ENCODE data around the gene ADAM23.

ADAM23 gene

GRCh38 chr2:206610451-206610850, 167.1 kb downstream of the ADAM23 start:
- Histone ChIP-seq H3K9ac (ENCODE audit: low read length) (no peak overlapping the region), H3K4me3 (ENCODE audit: insufficient read depth, low read length, poor library complexity, severe bottlenecking) (no peak overlapping the region), H3K4me2 (ENCODE audit: low read depth, low read length, poor library complexity, severe bottlenecking) (no peak overlapping the region), H4K20me1 (ENCODE audit: low read depth, low read length) (no peaks in the 10 kb centered on the region), H3K79me2 (ENCODE audit: insufficient read depth, low read length) (no peaks in the 10 kb centered on the region), H3K27me3 (ENCODE audit: low read length) (no peaks in the 10 kb centered on the region), H3K9me2 (replicated peaks; ENCODE audit: insufficient read depth, low read length) (no peaks in the 10 kb centered on the region), H3F3A (ENCODE audit: insufficient read depth) (no peaks in the 10 kb centered on the region), H2AFZ (ENCODE audit: low read depth, low read length, severe bottlenecking) (no peak overlapping the region), H3K9me3 (ENCODE audit: insufficient read depth, low read length) (no peaks in the 10 kb centered on the region), H3K36me3 (ENCODE audit: low read length) (no peaks in the 10 kb centered on the region), H3K27ac (ENCODE audit: low read depth, low read length) (no peak overlapping the region)
- TF ChIP-seq CTCF (IDR thresholded peaks at IDR 0.05; ENCODE audit: insufficient read depth, low read length, poor library complexity, severe bottlenecking), result no peak
- no peak for TF ChIP-seq EZH2phosphoT487 (conservative IDR thresholded peaks at IDR 0.05; ENCODE audit: low read length)

GRCh38 chr2:206611191-206611590, 167.9 kb downstream of the ADAM23 start:
- Histone ChIP-seq H3K27me3 (ENCODE audit: low read length) (no peaks in the 10 kb centered on the region), H3K9ac (ENCODE audit: low read length) (no peak overlapping the region), H3K27ac (ENCODE audit: low read depth, low read length) (no peak overlapping the region), H3K9me2 (replicated peaks; ENCODE audit: insufficient read depth, low read length) (no peaks in the 10 kb centered on the region), H2AFZ (ENCODE audit: low read depth, low read length, severe bottlenecking) (no peak overlapping the region), H3K4me3 (ENCODE audit: insufficient read depth, low read length, poor library complexity, severe bottlenecking) (no peak overlapping the region), H3K4me2 (ENCODE audit: low read depth, low read length, poor library complexity, severe bottlenecking) (no peak overlapping the region), H3K9me3 (ENCODE audit: insufficient read depth, low read length) (no peaks in the 10 kb centered on the region), H4K20me1 (ENCODE audit: low read depth, low read length) (no peaks in the 10 kb centered on the region), H3K79me2 (ENCODE audit: insufficient read depth, low read length) (no peaks in the 10 kb centered on the region), H3K36me3 (ENCODE audit: low read length) (no peaks in the 10 kb centered on the region), H3F3A (ENCODE audit: insufficient read depth) (no peaks in the 10 kb centered on the region)
- TF ChIP-seq EZH2phosphoT487 (conservative IDR thresholded peaks at IDR 0.05; ENCODE audit: low read length), result no peak
- TF ChIP-seq CTCF (IDR thresholded peaks at IDR 0.05; ENCODE audit: insufficient read depth, low read length, poor library complexity, severe bottlenecking), result no peak

- no peak overlapping the region for H2AFZ ChIP-seq (ENCODE audit: low read depth, low read length, severe bottlenecking)
- H3F3A ChIP-seq (ENCODE audit: insufficient read depth), result no peaks in the 10 kb centered on the region
- H3K79me2 ChIP-seq (ENCODE audit: insufficient read depth, low read length), result no peaks in the 10 kb centered on the region
- H4K20me1 ChIP-seq (ENCODE audit: low read depth, low read length), result no peaks in the 10 kb centered on the region
- H3K27ac ChIP-seq (ENCODE audit: low read depth, low read length), result no peak overlapping the region
- H3K27me3 ChIP-seq (ENCODE audit: low read length), result no peaks in the 10 kb centered on the region
- H3K9me3 ChIP-seq (ENCODE audit: insufficient read depth, low read length), result no peaks in the 10 kb centered on the region
- TF ChIP-seq EZH2phosphoT487 (conservative IDR thresholded peaks at IDR 0.05; ENCODE audit: low read length) (no peak), CTCF (IDR thresholded peaks at IDR 0.05; ENCODE audit: insufficient read depth, low read length, poor library complexity, severe bottlenecking) (no peak)
- H3K9me2 ChIP-seq (replicated peaks; ENCODE audit: insufficient read depth, low read length), result no peaks in the 10 kb centered on the region
- no peak overlapping the region for H3K4me3 ChIP-seq (ENCODE audit: insufficient read depth, low read length, poor library complexity, severe bottlenecking)
- H3K4me2 ChIP-seq (ENCODE audit: low read depth, low read length, poor library complexity, severe bottlenecking), result no peak overlapping the region
- H3K36me3 ChIP-seq (ENCODE audit: low read length), result no peaks in the 10 kb centered on the region
- H3K9ac ChIP-seq (ENCODE audit: low read length), result no peak overlapping the region
Measured at GRCh38 chr2:206611736-206612135, 168.4 kb downstream of the ADAM23 start.
